ENCODE measurements around the gene IFT88. TPM values are rescaled to one million over a fixed set of nuclear protein-coding genes. Genes with fewer than 3 reads are reported as not detected.
A peak's percentile ranks its signal among the peaks of the same experiment; 100 is the strongest.
"Not testable (repeated sequence)": the region's sequence is repeated elsewhere in the genome, so short reads cannot be mapped to it uniquely, and the experiment has no call there.

Gene IFT88
- total RNA-seq, 2 donors from 2014 or later = 12.6 to 14.8 TPM

DNA sequence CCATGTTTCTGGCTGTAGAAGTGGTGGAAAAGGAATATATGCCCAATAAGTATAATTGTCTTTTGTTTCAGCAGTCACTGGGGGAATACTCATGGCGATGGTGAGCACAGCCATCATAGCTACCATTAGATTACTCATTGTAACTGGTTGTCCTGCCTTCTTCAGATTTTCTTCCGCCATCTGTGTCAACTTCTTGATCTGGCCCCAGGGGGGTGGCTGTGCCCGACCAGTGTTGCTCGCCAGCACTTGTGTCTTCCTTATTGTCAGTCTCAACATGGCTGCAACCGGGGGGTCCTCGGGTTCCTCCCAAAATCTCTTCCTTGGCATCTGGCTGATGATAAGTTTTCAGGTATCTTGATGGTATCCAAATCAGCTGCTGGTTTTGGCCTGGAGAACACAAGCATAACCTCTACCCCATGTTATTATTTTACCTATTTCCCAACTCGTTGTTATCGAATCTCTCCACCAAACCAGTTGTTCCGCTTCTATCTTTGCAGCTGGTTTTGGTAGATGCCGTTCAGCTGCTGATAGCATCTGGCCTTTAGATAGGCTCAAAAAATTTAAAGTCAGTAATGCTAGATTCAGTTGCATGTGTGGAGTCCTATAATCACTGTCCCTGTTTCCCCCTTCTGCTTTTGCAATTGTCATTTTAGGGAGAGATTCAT is 113.6 kb downstream of the IFT88 start:
- no peak for DNase-seq
- no peak for ATAC-seq
- intact Hi-C loops (cut with DNase I, micrococcal nuclease) = no loop called here

DNA sequence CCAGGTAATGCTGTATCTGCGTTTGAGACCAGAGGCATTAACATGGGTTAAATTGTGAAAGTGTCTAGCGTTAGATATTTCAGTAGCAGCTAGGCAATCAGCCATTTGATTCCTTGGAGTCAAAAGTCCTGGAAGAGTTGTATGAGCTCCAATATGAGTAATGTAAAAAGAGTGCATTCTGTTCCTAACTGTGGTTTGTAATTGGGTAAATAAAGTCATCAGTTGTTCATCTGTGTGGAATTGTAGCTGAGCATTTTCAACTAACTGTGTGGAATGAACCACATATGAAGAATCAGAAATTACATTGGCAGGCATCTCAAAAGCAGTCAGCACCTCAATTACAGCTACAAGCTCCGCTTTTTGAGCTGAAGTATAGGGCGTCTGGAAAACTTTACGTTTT is 114.5 kb downstream of the IFT88 start:
- intact Hi-C loops (cut with DNase I, micrococcal nuclease); ATAC-seq; DNase-seq: not testable (repeated sequence)

DNA sequence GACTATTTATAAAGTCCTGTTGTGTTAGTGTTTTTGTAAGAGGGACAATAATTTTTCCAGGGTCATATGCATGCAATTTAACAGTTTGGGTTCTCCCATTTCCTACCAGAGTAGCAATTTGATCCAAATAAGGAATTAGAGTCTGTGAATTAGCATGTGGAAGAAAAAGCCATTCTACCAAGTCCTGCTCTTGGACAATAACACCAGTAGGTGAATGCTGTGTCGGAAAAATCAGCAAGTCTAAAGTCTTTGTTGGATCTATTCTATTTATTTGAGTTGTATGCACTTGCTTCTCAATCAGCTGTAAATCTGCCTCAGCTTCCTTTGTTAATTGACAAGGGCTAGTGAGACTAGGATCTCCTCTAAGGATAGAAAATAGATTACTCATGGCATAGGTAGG is 115.1 kb downstream of the IFT88 start:
- intact Hi-C loops (cut with DNase I, micrococcal nuclease) = no loop called here
- no peak for DNase-seq
- ATAC-seq = no peak

DNA sequence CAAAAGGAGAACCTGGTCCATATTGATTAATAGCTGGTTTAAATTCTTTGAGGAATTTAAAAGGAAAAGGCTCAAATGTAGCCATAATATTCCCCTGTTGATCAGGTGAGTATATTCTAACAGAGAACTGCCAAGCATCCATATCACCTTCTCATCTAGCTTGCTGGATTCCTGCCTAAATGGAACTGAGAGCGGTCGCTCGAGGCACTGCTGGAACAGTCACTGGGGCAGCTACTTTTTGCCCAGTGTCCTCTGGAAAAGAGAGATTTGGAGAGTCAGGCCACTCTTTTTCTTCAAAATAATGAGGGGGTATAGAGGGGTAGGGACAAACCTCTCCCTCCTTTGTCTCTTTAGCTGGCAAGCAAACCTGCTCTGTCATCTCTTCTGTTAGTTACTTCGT is 117.1 kb downstream of the IFT88 start:
- DNase-seq (no peak), ATAC-seq (no peak)
- intact Hi-C loops (cut with DNase I, micrococcal nuclease) = no loop called here

DNA sequence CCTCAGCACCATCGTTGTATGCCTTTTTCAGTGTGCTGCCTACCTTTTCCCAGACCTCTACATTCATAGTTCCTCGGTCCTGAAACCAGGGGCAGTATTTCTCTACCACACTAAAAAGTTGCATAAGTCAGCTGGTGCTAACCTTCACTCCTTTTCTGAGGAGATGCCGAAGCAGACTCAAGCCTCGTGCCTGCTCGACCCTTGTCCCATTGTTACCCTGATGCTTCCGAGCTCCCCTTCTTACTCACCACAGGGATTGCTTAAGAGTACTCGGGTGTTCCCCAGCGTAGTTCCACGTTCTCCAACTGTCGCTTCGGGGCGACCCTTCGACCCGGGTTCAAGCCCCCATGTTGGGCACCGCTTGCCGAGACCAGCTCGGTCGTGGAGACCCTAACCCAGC is 117.6 kb downstream of the IFT88 start:
- no peak for DNase-seq
- ATAC-seq = no peak
- intact Hi-C loops (cut with DNase I, micrococcal nuclease) = no loop called here

DNA sequence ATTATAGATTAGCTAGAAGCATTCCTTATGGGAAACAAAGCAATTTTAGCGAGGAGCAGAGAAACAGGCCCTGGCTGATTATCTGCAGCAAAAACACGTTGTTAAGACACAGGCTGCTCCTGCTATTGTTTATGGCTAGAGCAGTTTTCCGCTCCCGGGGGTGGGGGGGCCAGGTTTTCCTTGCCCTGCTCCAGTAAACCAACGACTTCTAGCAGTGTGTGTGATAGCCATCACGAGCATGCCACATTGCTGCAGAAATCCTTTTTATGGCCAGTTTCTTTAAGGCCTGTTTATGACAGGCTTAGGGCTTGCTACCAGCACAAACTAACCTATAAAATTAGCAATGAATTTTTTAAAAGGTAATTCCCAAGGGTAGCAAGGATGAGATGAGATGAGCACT is 118.1 kb downstream of the IFT88 start:
- ATAC-seq (no peak), DNase-seq (no peak)
- intact Hi-C loops (cut with DNase I, micrococcal nuclease) = no loop called here

DNA sequence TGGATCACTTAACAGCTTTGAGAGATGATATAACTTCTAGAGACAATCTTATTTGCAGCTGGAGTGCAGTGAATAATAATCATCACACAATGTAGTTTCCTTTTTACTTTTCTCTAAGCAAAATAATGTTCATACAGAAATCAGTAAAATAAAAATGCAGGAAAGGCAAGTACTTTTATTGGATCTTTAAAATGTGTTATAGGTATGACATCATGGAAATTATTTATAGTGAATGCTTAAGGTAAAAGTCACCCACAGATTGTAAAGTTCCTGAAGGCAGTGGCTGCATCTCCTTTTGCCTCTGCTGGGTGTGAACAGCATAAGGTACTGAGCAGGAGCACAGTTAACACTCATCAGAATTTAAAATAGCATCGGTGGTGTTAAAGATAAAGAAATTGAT is 119.2 kb downstream of the IFT88 start:
- intact Hi-C loops (cut with DNase I, micrococcal nuclease) = no loop called here
- ATAC-seq = no peak
- no peak for DNase-seq

DNA sequence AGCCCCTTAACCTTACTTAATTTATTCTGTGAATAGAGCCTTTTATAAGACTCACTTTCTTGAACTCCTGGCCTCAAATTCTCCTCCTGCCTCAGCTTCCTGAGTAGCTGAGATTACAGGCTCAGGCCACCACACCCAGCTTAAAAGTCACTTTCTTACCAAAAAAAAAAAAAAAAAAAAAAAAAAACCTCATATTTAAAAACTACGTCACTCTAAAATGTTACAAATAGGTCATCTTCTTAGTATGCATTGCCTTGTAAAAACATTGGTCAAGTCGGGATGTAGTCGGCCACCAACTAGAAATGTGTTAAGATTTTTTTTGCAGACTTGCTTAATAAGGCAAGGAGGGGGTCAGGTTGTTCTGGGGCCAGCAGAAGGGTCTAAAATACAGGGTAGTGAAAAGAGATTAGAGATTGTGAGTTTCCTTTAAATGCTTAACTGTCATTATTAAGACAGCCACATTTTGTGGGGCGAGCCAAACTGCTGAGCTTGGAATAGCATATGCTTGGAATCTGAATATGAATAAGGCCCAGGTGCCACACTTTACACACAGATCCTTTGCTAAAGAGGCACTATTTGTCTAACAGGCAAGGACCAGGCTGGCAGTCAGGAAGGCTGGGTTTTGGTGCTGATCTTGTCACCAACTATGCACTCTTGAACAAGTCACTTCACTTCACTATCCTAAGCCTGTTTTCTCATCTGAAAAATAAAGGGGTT is 120.1 kb downstream of the IFT88 start:
- no peak for DNase-seq
- no peak for ATAC-seq
- intact Hi-C loops (cut with DNase I, micrococcal nuclease) = no loop called here

DNA sequence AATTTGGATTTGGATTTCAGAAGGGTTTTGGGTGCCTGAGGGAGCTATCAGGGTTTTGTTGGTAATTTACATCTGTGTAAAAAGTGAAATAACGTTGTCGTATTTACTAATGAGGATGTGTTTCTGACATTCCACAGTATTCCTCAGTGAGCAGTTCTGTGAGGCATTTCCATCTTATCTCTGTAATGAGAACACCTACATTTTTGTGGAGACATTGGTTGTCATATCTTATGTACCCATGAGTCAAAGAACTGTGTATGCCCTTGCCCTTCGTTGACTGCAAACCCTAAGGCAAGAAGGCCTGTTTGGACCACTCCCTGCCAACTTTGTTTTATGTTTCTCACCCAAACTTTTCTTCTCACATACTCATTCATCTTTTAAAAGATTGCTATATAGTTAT is 122.3 kb downstream of the IFT88 start:
- intact Hi-C loops (cut with DNase I, micrococcal nuclease) = no loop called here
- no peak for DNase-seq
- ATAC-seq = no peak

DNA sequence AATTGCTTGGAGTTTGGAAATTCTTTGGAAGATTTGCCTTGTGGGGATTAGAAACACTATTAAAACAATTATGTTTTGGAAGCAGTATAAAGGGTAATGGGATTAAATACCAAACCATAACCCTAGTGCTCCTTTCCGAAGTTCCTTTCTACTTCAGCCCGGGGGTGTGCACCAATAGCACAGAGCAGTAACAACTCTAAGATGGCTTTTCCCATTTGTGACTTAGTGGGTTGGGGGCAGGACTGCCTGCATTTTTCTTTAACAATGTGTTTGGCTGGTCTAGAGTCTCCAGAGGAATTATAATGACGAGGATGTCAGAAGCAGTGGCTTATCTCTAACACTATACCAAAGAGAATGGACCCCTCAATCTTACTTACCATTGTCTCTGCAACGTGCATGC is 124.7 kb downstream of the IFT88 start:
- intact Hi-C loops (cut with DNase I, micrococcal nuclease) = no loop called here
- no peak for ATAC-seq
- no peak for DNase-seq

DNA sequence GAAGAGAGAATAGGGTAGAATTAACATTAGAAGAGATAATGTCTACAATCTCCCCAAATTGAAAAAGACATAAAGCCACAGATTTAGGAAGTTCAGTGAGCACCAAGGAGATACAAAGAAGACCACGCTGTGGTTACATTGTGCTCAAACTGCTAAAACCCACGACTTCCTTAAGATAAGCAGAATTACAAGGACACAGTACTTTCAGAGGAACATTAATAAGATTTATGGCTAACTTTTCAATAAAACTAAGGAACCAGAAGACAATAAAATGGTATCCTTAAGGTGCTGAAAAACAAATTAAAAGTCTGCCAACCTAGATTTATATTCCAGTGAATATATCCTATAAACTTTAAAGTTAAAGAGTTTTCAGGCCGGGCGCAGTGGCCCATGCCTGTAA is 129.1 kb downstream of the IFT88 start:
- intact Hi-C loops (cut with DNase I, micrococcal nuclease) = no loop called here
- ATAC-seq (no peak), DNase-seq (no peak)

DNA sequence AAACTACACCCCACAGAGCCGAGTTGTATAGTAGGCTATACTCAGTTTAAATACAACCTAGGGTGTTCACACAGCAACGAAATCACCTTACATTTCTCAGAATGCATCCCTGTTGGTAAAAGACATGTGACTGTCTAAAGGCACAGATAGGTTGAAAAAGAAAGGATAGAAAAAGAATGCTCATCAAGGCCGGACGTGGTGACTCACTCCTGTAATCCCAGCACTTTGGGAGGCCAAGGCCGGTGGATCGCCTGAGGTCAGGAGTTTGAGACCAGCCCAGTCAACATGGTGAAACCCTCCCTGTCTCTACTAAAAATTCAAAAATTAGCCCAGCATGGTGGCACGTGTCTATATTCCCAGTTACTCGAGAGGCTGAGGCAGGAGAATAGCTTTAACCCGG is 132.8 kb downstream of the IFT88 start:
- DNase-seq = no peak
- intact Hi-C loops (cut with DNase I, micrococcal nuclease) = no loop called here
- no peak for ATAC-seq

DNA sequence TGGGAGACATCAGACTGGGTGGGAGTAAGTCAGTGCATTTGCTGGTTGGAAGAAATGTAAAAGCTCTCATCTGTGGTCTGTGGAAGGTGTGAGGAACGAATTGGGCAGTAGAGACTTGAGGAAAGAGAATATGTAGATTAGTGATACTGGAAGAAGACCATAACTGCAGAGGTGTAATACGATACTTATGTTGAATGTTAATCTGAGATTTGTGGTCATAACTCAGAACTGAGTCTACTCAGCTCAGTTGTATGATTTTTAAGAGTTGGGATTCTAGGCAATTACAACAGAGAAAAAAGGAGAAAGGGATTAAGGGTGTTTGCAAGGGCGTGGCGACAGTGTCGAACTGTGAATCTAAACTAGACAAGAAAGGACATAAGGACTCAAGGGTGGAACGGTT is 133.3 kb downstream of the IFT88 start:
- no peak for ATAC-seq
- no peak for DNase-seq
- intact Hi-C loops (cut with DNase I, micrococcal nuclease) = no loop called here

DNA sequence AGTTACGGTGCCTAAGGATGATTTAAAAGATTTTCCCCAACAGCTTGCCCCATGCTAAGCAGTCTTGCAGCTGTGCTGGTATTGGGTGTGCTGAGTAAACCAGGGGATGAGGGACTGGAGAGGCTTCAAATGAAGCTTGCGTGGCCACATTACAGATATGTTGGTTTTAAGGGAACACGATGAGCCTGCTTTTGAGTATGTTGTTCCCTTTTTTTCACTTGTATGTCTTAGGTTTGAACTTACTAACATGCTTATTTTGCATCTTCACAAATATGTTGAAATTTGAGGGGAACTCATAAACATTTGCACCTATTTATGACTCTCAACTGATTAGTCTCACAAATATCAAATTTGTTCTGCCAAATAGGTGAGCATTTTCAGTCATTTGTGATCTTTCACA is 134.5 kb downstream of the IFT88 start:
- ATAC-seq = no peak
- intact Hi-C loops (cut with DNase I, micrococcal nuclease) = no loop called here
- no peak for DNase-seq

DNA sequence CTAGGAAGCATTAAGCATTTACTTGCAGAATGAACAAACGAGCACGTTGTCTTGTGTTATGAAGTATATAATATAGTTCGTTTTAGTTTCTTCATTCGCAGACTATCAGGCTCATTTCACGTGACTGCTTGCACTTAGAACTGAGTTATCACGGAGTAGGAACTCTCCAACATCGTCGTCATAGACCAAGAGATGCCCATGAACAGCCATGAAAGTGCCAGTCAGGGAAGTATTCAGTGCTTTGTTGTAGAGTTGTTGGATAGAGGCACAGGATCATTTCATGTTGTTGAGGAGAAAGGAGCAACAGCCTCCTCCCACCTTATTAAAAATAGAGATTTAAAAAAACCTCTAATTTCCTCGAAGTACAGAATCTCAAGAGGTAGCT is 135.6 kb downstream of the IFT88 start:
- DNase-seq = no peak
- peak; percentile 38 for ATAC-seq
- intact Hi-C loops (cut with DNase I, micrococcal nuclease) = no loop called here

DNA sequence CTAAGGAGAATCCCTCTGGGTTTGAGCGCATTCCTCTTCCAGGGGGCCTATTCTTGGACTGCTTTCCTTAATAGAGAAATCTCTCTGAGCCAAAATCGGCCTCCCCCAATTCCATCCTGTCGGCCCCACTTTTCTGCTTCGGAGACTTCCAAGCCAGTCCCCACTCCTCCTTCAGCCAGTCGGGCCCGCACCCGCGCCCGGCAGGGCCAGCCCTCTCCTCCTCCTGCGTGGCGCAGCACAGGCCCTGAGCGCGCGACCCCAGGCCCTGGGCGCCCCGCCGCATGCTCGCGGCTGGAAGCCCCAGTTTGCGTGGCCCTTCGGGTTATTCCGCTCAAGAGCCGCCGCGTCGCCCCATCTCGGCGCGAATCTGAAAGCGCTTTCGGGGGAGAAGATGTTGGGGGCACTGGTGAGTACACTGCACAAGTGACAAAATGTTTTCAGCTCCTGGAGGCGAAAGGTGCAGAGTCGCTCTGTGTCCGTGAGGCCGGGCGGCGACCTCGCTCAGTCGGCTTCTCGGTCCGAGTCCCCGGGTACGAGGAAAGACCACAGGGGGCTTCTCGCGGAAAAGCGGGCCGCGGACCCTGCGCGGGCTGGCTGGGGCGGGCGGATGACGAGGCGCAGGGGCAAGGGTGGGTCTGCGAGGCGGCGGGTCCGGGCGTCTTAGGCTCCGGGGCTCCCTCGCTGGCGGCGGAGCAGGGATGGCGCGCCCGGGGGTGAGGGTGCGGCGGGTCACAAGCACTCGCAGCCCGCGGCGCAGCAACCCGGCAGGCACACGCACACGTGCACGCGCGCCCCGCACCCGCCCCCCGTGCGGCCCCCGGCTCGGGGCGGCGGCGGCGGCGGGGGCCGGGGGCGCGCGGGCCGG is 136.2 kb downstream of the IFT88 start, which contains the start of gene IL17D:
IL17D (plus strand) TSS at position 785 of the 865 bp plus-strand sequence. CDS start 303 bp downstream, outside the sequence.
- intact Hi-C loops (cut with DNase I, micrococcal nuclease) = no loop called here
- ATAC-seq (peak; percentile 40), DNase-seq (peak in 1 of 2 donors; percentile 49)

DNA sequence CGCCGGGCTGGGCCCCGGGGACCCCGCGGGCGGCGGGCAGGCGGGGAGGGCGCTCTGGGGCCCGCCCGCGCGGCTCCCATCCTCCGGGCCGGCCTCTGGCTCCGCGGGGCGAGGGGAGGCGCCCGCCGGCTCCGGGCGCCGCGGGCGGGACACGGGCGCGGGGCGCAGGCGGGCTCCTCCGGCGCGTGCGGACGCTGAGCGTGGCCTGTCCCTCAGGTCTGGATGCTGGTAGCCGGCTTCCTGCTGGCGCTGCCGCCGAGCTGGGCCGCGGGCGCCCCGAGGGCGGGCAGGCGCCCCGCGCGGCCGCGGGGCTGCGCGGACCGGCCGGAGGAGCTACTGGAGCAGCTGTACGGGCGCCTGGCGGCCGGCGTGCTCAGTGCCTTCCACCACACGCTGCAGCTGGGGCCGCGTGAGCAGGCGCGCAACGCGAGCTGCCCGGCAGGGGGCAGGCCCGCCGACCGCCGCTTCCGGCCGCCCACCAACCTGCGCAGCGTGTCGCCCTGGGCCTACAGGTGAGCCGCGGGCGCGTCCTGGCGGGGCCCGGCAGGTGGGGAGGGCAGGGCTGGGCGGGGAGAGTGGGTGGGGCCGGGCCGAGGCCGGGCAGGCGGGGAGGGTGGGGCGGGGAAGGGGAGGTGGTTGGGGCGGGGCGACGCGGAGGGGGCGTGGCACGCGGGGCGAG is 137.0 kb downstream of the IFT88 start:
- intact Hi-C loops (cut with DNase I, micrococcal nuclease) = no loop called here
- ATAC-seq = peak; percentile 85
- DNase-seq = peak; percentile 79 to 90

DNA sequence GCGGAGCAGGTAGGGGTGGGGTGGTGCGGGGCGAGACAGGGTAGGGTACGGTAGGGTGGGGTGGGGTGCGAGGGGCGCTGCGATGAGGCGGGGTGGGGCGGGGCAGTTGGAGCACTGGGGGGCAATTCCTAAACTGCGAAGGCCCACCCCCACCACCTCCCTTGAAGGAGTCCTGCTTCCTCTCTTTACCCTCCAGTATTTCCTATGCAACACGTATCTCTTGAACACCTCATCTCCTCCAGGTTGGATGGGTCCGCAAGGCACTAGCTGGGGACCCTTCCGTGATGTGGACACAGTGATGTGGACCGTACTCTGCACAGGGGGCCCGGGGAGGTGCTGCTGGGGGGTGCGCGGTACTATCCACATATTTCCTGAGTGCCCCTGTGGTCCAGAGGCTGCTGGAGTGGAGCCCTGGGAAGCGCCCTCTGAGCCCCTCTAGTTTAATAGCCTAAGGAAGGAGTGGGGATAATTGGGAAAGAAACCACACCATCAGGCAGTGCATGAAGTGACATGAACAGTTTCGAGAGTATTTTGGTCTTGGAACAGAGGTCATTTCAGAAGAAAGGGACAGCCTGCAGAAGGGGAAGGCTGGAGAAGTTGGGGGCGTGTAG is 137.6 kb downstream of the IFT88 start:
- intact Hi-C loops (cut with DNase I, micrococcal nuclease) = no loop called here
- DNase-seq = no peak
- ATAC-seq = no peak

DNA sequence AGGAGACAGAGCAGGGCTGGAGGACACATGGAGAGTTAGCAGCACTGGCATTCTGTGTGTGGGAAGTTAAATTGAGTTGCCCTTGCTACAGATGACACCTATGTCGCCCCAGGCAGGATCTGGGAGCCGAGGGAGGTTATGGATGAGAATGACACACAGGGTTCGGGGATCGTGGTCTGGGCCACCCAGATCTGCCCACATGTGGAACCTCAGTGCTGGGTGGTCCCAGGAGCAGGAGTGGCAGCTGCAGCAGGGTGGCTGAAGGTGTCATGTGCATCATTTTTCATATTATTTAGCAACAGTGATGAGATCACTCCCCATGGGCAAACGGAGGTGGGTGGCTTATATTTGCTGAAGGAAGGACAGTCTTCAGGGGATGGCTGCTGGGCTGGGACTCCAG is 139.7 kb downstream of the IFT88 start:
- intact Hi-C loops (cut with DNase I, micrococcal nuclease) = no loop called here
- ATAC-seq = no peak
- no peak for DNase-seq
